Tongue (tissue), 2 donors: ENCODE results near the gene CARS1. TPM values are rescaled to one million over a fixed set of nuclear protein-coding genes. Genes with fewer than 3 reads are reported as not detected.

ENCODE experiments used
- DNase-seq: peaks from one replicate; pipeline ENCODE4 v3.0.0-alpha.2; 2015
- total RNA-seq: library from RNA; depleted of rRNA; stranded (reverse); fragments of >200 nt; gene quantifications from one replicate; pipeline ENCODE4 v1.2.3, GENCODE V29; 2014

CARS1 gene
- total RNA-seq, 1 donor from 2014 or later, result 33.7 TPM

DNA sequence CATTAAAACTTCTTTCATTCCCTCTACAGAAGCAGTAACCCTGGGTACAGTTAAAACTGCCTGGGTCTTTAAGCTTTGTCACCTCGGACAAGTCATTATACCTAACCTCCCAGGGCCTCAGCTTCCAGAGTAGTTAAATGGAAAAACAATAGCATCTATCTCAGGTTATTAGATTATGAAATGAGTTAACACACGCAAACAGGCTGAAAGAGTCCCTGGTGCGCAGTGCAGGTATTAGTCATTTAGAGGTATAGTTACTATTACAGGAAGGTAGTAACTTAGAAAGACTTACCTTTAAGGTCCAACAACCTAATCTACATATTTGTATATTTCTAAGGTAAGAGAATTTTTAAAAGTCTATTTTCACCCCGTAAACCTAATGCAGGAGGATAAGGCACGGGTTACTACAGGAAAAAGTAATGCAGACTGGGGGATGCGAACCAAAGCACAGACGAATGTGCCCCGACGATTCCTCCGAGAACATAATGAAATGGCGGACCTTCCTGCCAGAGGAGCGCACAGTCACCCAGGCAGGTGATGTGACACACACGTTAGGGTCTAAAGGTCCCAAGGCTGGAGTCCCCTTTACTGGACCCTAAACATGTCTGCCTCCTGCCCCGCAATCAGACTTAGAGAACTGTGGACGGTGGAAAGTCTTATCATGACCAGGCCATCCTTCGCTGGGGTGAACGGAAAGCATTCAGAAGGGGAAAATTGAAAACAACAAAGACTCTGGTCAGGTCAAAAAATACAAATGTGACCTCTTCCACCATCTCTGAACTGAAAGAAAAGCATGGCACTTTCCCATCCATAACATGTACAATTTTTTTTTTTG, 66.4 kb downstream of the CARS1 start:
- DNase-seq, result no peak

DNA sequence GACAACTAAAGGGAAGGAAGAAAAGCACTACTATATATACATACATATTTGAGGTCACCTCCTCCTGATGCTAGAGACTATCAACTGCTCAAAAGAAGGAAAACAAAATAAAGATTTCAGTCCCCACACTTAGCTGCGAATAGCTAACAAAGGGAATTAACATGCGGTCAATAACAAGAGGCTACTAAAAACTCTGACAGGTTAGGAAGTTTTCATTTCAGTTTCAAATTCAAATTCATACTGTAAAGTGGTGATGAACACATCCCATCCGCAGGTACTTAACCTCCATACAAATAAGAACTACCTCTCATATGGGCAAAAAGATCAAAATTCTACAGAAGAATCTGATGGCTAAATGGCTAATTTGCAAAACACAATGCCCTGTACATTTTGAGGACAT, 67.7 kb downstream of the CARS1 start:
- no peak for DNase-seq

DNA sequence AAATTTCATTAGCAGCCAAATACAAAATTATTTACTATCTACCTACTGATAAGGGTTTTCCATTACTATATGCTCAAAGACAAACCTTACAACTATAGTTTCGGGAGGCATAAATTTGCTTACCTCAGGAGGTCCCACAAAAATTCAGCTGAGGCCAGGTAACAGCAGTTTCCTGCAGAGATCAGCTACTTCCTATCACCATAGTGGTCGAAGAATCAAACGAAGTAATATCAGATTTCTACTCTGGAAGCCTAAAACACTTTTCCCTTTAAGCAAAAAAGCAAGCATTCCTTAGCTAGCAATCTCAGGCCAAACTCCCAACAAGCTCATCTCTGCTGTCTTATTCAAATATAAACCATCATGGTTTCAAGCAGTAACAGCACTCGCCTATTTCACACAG, 68.2 kb downstream of the CARS1 start:
- no peak for DNase-seq

DNA sequence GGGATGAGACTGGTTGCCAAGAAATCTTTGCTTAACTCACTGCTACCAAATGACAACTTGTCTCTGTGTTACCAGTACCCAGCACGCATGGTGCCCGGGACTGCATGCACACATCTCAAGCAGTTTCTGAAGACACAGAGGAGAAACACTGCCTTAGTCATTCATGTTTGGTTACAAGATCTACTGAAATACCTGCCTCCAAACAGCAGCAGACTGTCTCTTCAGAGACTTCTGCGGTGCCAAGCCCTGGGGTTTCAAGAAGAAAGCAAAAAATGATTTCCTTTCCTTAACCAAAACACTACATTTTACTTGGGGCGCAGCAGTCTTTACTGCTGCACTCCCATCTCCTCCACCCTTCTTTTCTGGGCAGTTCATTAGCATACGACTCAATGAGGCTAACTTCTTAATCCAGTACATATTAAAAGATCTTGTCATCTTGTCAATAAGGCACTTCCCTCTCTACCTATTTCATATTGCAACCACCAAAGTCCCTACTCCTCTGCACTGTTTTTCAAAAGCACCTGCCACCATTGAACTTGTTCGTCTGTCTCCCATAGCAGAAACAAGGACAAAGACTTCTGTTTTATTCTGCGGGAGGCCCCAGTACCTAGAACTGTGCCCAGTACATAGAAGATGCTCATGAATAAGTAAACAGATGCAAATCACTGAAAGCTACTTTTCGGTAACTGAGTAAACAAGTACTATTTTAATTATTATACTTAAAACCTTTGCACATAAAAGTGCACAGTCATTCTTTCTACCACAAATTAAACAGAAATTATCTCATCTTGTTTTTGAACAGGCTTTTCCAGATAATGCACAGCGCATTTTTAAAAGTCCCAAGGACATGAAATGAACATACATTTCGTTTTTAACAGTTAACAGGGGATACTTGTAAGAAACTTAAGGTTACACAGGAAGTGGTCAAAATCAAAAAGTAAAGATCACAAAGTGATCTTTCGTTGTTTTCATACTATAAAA, 69.1 kb downstream of the CARS1 start:
- no peak for DNase-seq

DNA sequence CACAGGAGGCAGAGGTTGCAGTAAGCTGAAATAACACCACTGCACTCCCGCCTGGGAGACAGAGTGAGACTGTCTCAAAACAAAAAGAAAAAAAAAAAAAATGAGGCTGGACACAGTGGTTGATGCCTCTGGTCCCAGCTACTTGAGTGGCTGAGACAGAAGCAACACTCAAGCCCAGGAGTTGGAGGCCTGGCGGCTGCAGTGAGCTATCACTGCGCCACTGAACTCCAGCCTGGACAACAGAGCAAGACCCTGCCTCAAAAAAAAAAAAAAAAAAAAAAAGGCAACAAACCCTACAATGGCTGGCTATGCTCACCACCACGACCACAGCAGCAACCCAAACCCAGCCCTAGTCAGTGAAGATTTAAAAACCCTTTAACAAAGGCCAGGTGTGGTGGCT, 73.3 kb downstream of the CARS1 start:
- no peak for DNase-seq

DNA sequence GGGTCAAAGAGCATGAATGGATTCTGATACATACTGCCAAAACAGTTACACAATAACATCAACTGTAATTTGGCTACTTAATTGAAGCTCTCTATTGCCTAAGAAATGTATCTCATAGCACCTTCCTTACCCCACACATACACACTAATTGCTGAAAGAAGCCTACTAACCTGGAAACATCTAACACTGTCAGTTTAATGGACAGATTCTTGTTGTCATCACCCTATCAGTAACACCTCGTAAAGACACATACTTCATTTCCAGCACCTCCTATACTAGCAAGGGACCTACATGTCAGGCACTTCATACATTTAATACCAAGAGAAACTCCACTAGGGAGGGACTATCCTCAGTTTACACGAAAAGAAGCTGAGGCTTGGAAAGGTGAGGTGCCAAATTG, 75.0 kb downstream of the CARS1 start:
- no peak for DNase-seq

DNA sequence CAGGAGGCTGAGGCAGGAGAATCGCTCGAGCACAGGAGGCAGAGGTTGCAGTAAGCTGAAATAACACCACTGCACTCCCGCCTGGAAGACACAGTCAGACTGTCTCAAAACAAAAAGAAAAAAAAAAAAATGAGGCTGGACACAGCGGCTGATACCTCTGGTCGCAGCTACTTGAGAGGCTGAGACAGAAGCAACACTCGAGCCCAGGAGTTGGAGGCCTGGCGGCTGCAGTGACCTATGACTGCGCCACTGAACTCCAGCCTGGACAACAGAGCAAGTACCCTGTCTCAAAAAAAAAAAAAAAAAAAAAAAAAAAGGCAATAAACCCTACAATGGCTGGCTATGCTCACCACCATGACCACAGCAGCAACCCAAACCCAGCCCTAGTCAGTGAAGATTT, 76.1 kb downstream of the CARS1 start:
- no peak for DNase-seq

DNA sequence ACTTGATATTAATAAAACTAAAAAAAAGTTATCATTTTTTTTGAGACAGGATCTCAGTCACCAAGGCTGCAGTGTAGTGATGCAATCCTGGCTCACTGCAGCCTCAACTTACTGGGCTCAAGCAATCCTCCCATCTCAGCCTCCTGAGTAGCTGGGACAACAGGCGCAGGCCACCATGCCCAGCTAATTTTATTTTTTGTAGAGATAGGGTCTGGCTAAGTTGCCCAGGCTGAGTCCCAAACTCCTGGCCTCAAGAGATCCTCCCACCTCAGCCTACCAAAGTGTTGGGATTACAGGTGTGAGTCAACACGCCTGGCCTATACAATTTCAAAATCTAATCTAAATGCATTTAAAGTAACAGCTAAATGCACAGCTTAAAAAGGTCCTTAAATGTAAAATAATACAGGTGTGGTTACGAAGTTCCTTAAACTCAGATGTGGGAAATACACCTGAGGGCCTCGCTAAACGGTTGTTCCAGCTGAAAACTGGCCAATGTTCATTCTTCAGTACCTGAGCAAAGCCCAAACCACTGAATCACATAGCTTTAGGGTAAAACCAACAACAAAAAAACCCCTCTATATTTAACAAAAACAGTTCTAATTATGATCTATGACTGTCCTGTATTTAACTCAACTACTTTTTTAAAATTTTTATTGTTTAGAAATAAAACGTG, 76.9 kb downstream of the CARS1 start:
- no peak for DNase-seq

DNA sequence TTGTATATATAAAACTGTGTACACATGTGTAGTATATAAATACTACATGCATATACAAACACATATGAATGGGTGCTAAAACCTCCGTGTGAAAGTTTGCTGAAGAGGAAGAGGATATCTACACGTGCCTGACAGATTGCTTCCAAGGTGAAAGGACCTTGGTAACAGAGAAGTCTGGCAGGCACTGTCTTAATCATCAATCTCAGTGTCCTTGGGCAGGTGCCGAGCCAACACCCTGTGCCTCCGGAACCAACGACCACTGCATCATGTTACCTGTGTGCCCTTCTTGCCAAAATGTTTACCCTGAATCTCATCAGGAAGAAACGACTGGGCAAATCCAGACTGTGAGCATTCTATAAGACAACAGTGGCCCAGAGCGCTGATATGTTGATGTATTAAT, 80.1 kb downstream of the CARS1 start:
- no peak for DNase-seq

DNA sequence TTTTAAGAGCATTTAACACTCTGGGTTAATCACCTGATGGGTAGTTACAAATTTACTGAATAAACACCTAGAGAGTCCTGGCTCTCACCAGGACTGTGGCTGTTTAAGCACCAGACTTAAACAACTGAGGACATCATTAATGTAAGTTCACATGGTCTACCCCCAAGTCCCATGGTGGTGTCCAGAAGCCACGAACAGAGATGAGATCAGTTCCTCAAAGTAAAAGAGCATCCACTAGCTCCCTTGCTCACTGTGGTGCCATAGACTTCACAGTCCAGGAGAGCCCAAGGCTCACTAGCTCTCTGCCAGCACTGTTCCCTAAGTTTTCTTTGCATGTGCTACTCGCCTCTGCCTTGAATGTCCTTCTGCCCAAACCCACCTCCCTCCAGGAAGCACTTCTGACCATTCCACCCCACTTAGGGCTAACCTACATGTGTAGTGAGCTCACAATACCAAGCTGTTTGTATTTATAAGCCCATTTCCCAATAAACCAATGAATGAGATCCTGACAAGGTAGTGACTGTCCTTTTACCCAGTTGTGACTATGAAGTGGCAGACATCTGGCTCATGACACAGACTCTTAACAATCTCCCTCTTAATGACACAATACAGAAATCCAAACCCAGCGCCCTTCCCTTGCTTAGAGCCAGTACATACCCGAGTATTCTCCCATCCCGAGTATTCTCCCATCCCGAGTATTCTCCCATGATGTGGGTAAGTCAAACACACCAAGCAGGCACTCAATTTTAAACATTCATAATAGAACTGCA, 80.7 kb downstream of the CARS1 start:
- DNase-seq, result no peak

DNA sequence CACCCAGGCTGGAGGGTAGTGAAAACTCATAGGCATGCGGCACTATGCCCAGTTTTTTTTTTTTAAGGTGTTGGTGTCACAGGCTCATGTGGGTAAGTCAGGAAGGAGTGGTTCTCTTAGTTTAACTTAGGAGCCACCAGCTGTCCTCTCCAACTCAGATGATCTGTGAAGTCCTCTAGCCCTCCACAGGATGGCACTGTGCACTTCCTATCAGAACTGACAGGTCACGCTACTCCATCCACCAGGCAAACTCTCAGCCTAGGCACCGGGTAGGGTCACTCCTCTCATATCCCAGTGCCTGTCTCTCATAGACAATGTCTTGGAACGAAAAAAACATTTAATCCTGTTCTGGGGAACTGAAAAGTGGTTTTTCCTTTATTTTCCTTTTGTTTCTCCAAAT, 81.6 kb downstream of the CARS1 start:
- DNase-seq, result peak; percentile 33

DNA sequence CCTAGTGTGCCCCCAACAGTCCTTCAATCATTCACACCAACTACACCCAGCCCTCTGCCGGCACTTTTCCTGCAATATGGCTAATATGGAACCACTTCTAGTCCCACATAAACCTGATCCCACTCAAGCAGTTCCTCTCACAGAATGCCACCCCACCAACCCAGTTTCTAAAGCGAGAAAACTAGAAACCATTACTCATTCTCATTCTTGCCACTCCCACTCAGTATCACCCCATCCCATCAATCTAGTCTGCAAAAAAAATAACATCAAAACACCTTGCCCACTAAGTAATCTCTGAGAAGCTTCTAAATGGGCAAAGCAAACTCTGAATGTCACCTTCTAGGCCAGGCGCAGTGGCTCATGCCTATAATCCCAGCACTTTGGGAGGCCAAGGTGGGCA, 83.0 kb downstream of the CARS1 start:
- DNase-seq, result no peak

DNA sequence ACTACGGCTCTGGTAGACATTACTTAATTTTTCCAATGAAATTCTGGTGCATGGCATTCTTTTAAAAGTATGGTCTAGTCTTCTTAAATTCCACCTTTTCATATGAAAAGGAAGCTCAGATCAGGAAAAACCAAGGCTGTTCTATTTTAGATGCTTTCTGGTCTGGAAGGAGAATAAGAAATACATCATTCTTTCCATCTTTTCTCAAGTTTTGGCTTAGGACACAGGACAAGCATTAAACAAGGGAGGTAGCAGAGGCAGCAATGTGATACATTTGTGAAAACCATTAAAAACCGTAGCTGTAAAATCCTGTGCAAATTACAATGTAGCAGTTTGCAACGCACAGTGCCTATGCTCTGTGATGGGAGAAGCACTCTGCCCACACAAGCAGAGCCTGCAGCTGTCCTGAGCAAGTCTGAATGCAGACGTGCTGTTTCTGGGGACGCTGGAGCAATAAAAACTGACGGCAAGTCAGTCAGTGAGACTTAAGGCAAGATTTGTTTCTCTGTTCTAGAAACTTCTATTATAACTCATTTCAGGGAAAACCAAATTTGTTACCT, 88.8 kb downstream of the CARS1 start:
- DNase-seq, result peak; percentile 12

DNA sequence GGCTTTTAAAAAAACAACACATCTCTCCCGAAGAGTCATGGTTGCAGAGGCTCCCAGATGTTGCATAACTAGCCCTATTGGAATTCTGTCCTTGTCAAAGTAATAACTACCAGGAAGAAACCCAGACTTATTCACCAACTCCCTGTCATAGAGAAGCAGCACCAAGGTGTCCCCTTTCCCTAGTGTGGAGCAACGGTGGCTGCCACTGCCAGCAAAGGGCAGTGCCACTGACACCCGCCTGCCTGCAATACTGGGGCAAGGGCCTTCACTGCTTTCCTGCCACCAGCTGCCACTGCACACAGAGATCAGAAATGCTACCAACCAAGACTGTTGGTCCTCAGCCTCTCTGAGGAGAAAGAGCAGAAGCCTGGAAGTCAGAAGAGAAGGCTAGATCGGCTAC, 92.4 kb downstream of the CARS1 start:
- no peak for DNase-seq

DNA sequence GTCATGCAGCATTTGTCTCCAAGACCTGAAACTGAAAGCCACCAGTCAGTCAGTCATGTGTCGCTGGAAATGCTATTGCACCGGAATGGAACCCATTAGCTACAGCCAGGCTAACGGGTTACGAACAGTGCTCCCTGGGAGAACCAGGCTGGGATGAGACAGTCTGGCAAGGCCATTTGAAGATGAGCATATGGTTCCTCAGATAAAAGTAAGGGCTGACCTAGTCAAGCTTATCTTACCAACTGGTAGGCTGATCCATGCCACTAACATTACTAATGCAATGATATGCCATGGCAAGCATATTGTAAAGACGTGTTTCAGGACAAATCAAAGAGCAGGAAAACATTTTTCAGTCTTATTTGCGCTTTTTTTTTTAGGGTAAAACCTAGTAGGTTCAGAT, 93.5 kb downstream of the CARS1 start:
- no peak for DNase-seq

DNA sequence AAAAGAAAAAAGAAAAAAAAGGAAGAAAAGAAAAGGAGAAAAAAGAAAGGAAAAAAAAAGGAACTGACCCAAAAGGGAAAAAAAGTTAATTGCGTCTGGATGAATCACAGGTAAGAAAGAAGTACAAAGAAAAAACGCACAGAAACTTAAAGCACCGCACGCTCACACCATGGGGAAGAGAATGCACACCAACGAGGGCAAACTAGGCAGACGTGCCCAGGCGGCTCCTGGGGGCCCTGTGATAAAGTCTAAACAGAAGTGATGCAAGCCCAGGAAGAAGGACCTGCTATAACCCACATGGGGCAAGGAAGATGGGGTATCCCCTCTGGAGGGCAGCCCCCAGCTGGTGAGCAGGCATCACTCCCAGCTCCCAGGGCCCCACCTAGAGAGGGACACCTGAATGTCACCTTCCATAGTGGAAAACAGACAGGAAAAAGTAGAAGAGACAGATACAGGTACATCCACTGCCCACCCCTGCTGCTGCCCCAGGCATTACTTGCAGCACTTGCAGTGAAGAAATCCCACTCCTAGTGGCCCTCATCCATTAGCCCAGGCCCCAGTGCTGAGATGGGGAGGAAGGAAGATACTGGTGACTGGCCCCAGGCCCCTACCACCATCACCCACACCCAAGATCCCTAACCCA, 94.0 kb downstream of the CARS1 start:
- no peak for DNase-seq

DNA sequence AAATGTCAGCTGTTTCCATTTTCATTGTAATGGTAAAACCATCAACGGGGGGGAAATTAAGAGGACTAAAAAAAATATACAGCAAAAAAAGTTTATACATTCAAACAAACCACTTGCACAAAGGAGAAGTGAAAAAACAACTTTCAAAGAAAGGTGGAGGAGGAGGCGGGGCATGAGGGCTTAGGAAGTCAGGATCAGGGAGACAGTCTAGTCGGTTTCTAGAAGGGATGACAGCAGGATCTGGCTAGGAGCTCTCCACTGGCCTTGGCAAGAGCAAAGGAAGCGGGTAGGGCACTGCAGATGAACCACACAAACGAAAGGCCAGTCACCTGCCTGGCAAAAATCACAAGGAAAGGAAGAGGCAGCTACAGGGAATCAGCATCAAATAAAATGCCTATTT, 96.1 kb downstream of the CARS1 start:
- DNase-seq, result no peak

DNA sequence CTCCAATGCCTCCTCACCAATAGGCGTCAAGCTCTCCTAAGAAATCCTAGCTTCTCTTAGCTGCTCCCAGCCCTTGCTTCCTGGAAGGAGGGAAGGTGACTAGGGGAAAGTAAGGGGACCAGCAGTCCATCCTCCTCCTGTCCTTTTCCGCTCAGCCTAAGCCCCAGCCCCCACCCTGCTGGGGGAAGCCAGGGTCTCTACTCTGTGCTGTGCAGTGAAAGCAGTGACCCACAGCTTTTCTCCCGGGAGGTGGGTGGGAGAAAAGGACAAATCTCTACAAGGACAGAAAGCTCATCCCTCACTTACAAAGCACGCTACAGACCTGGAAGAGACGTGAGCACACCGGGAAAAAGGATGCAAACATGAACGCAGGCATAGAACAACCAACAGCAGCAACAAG, 97.1 kb downstream of the CARS1 start:
- no peak for DNase-seq

DNA sequence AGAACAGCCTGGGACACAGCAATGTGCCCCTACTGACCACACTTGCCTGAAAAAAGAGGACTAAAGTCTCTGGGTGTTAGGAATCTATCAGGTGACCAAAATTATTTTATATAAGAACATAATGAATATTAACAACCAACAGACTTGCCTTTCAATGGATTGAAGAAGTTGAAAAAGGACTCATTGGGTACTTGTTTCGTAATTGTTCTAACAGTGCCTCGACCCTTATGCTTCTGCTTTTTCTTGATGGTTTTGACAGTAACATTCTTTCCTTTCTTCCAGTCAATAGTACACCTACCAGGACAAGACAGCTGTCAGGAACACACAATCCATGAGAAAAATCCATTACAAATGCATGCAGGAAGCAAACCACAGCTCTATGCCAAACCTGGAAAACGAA, 99.0 kb downstream of the CARS1 start:
- DNase-seq, result no peak

DNA sequence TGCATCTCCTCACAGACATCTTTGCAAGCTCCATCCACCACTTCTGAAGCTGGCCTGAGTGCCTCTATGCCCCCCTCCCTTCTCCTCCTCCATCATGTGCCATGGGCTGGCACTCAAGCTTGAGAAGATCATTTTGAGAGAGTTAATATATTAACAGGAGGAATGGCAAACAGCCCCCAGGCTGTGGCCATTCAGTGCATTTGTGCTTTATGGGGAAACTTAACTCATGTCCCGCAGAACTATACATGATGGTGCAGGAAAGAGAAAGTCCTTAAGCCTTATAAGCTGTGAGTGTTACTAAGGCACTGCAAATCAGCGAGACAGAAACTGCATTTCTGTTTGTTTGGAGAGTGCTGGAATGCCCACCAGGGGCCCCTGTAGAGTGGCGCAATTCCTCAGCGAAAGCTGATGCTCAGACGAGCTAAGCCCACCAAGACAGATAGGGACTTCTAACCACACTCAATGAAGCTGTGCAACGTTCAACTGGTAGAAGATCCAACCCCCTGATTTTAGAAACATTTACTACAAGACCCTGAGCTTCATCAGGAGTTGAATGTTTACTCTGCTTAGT, 101.2 kb downstream of the CARS1 start:
- DNase-seq, result no peak

DNA sequence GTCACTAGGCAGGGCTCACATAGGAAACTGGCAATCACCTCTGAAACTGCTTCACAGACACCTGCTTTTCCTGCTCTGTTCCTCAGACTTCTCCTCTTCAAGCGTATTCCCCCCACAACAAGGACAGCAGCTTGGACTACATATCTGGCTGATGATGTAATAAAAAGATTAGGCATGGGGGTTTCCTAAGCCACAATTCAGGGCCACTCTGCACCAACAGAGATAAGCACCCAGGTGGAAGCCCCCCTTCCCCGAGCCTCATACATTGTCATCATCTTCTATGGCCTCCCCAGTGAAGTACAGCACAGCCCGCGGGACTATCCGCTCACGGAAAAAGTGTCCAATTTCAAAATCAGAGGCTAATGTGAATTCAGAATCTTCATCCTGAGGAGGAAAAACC, 103.0 kb downstream of the CARS1 start:
- DNase-seq, result no peak
